Transverse colon (tissue), 4 donors: ENCODE results near the gene SRSF7. TPM values are rescaled to one million over a fixed set of nuclear protein-coding genes. Genes with fewer than 3 reads are reported as not detected.
A peak's percentile ranks its signal among the peaks of the same experiment; 100 is the strongest.
"Not testable (repeated sequence)": the region's sequence is repeated elsewhere in the genome, so short reads cannot be mapped to it uniquely, and the experiment has no call there.

ENCODE experiments used
- DNase-seq: peaks from one replicate; pipeline ENCODE4 v3.0.0-alpha.2; 2019
- H3K27ac ChIP-seq, 4 donors: fragments of 200-600 bp; sonication (generic); 2 replicates each; pipeline ENCODE4 v1.5.1; 2016 to 2018; ENCODE audit warnings: inconsistent platforms in 4 of 4
- H3K27me3 ChIP-seq: fragments of 200-600 bp; sonication (generic); 2 replicates; pipeline ENCODE4 v1.5.1; 2017; ENCODE audit warnings: inconsistent platforms
- H3K36me3 ChIP-seq, 4 donors: fragments of 200-600 bp; sonication (generic); 2 replicates each; pipeline ENCODE4 v1.5.1; 2017 to 2019; ENCODE audit warnings: inconsistent platforms in 4 of 4
- H3K4me1 ChIP-seq, 4 donors: fragments of 200-600 bp; sonication (generic); 2 replicates each; pipeline ENCODE4 v1.5.1; 2017 to 2020; ENCODE audit warnings: inconsistent platforms in 4 of 4
- H3K4me3 ChIP-seq, 4 donors: fragments of 200-600 bp; sonication (generic); 1 replicate in 1 of 4; 2 replicates in 3 of 4; pipeline versions ENCODE4 v1.5.1 to v1.6.1; 2017 to 2019; ENCODE audit warnings: inconsistent platforms in 4 of 4
- H3K9me3 ChIP-seq, 2 donors: fragments of 200-600 bp; sonication (generic); 2 replicates each; pipeline ENCODE4 v1.5.1; 2017 to 2019; ENCODE audit warnings: inconsistent platforms in 2 of 2
- EP300 ChIP-seq: sonication (generic); formaldehyde crosslinking; IDR thresholded peaks from one replicate; pipeline ENCODE4 v1.6.1; 2017; ENCODE audit warnings: antibody characterized with exemption, low read depth
- POLR2A ChIP-seq: fragments of 450-650 bp; IDR thresholded peaks from one replicate; pipeline ENCODE4 v1.6.1; 2016; ENCODE audit warnings: antibody characterized with exemption, mild to moderate bottlenecking, moderate library complexity
- POLR2AphosphoS5 ChIP-seq, 3 donors: sonication (generic); formaldehyde crosslinking; IDR thresholded peaks; one replicate each; pipeline ENCODE4 v1.6.1; 2016; ENCODE audit warnings: antibody characterized with exemption in 3 of 3
- WGBS, 2 donors: methylation state at CpG; one replicate each; pipeline ENCODE4 v1.1.5; 2018; ENCODE audit warnings: low coverage in 1 of 2; 5-methylcytosine and 5-hydroxymethylcytosine counted together
- in situ Hi-C, 4 donors: fragments of 200-750 bp; cut with MboI; loops; one replicate each; pipeline versions ENCODE4 v1.15.0 to v1.15.1; 2017; ENCODE audit warnings: low sequenced_read_pairs in 3 of 4, low pct_ligation_motif_present in 1 of 4, low pct_unique_long_range_greater_than_20kb in 1 of 4
- intact Hi-C: fragments of 100-400 bp; cut with DNase I; formaldehyde crosslinking; loops from one replicate; pipeline ENCODE4 v1.15.1; 2023; ENCODE audit warnings: low total_unique reads
- total RNA-seq, 4 donors: library from RNA; depleted of rRNA; stranded (reverse); fragments of >200 nt; gene quantifications; one replicate each; pipeline ENCODE4 v1.1.0, GENCODE V29; 2016
- TF ChIP-seq, protein P1 (sequence below), 5 experiments: fragments of 200-600 bp in 3 of 5; fragments of 450-650 bp in 2 of 5; sonication (generic) in 3 of 5; IDR thresholded peaks; 1 replicate in 2 of 5; 2 replicates in 3 of 5; pipeline ENCODE4 v1.5.1; 2016 to 2017; ENCODE audit warnings: antibody characterized with exemption in 5 of 5, inconsistent platforms in 3 of 5, mild to moderate bottlenecking in 2 of 5, moderate library complexity in 1 of 5

SRSF7 gene
- total RNA-seq, 4 donors from 2014 or later, result 75.6 to 153 (median 95.0) TPM

DNA sequence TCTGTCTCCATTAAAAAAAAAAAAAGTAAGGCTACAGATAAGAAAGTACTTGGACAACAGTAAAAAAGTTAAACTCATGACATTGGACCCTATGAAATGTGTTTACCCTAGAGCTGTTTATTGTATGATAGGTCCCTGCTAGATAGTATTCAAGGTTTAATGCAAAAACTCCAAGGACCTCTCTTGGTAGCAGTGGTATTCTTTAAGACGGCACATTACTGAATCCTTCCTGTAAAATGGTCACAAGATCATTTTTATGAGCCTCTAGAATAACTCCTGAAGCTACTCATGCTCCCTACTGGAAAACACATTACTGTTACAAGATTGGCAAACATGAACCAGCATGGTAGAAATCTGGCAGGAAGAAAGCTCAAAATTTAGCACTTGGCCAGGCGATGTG is 46.5 kb downstream of the SRSF7 start:
- H3K27ac ChIP-seq, result no peak overlapping the region
- H3K4me1 ChIP-seq, result peaks cover 6 to 26% (median 15%) of the 10 kb centered on the region in 4 donors

GRCh38 chr2:38703336-38703735 is 47.8 kb downstream of the SRSF7 start:
- H3K4me3 ChIP-seq, in situ Hi-C loops, DNase-seq, intact Hi-C loops, H3K36me3 ChIP-seq, H3K9me3 ChIP-seq, H3K27ac ChIP-seq, H3K27me3 ChIP-seq: not testable (repeated sequence)
- H3K4me1 ChIP-seq, result peaks cover 6 to 26% (median 15%) of the 10 kb centered on the region in 4 donors
- 92 to 98% methylated on average over 5 of the region's 5 CpGs for WGBS, 2 donors

More for the DNA sequence above, 46.5 kb downstream of the SRSF7 start:
- H3K4me3 ChIP-seq, result no peak overlapping the region
- intact Hi-C loops (no loop called here), in situ Hi-C loops (loop anchor here in 1 of 4 donors (5.0 kb wide), 1 partner anchor 112 kb away; no protein-coding TSS in a partner anchor)
- DNase-seq, result no peak
- peaks cover 0 to 5% (median 0%) of the 10 kb centered on the region in 4 donors for H3K36me3 ChIP-seq
- H3K27me3 ChIP-seq, result no peaks in the 10 kb centered on the region
- TF ChIP-seq, protein P1, sequence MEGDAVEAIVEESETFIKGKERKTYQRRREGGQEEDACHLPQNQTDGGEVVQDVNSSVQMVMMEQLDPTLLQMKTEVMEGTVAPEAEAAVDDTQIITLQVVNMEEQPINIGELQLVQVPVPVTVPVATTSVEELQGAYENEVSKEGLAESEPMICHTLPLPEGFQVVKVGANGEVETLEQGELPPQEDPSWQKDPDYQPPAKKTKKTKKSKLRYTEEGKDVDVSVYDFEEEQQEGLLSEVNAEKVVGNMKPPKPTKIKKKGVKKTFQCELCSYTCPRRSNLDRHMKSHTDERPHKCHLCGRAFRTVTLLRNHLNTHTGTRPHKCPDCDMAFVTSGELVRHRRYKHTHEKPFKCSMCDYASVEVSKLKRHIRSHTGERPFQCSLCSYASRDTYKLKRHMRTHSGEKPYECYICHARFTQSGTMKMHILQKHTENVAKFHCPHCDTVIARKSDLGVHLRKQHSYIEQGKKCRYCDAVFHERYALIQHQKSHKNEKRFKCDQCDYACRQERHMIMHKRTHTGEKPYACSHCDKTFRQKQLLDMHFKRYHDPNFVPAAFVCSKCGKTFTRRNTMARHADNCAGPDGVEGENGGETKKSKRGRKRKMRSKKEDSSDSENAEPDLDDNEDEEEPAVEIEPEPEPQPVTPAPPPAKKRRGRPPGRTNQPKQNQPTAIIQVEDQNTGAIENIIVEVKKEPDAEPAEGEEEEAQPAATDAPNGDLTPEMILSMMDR (IDR thresholded peaks at IDR 0.05), result no peak
- no peak for TF ChIP-seq EP300
- TF ChIP-seq POLR2AphosphoS5 (IDR thresholded peaks at IDR 0.05), result no peak
- no peaks in the 10 kb centered on the region for H3K9me3 ChIP-seq
- 63 to 71% methylated on average over 2 of the region's 2 CpGs for WGBS, 2 donors

DNA sequence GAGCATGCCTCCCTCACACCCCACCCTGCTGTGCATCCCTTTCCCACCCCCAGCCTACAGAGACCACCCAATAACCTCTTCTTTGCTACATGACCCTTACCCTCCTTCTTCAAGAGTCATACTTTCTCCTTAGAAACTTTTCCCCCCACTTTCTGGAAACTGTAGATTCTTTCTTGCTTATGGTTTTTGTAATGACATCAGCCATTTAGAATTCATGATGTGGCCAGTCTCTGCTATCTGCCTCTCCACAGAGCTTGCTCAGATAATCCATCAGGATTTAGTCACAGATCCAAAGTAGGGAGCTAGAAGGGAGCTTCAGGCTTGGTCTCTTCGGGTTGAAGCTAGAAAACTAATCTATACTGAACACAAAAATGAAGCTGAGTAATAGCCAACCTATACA is 48.7 kb downstream of the SRSF7 start:
- Histone ChIP-seq H3K4me3 (no peak overlapping the region), H3K27ac (peak overlapping the region in 2 of 4 donors; percentile 12 to 20), H3K9me3 (no peaks in the 10 kb centered on the region), H3K27me3 (no peaks in the 10 kb centered on the region), H3K4me1 (peaks cover 6 to 26% (median 15%) of the 10 kb centered on the region in 4 donors), H3K36me3 (peaks cover 0 to 1% (median 0%) of the 10 kb centered on the region in 4 donors)
- TF ChIP-seq, protein P1 (IDR thresholded peaks at IDR 0.05), result no peak
- TF ChIP-seq POLR2A, result no peak
- no peak for TF ChIP-seq EP300
- no peak for TF ChIP-seq POLR2AphosphoS5 (IDR thresholded peaks at IDR 0.05)
- intact Hi-C loops (no loop called here), in situ Hi-C loops (no loop called here)
- DNase-seq, result no peak
- WGBS, 2 donors, result 56 to 67% methylated on average over 1 of the region's 1 CpG

GRCh38 chr2:38701542-38701941 is 49.6 kb downstream of the SRSF7 start:
- TF ChIP-seq POLR2AphosphoS5 (IDR thresholded peaks at IDR 0.05), result no peak
- TF ChIP-seq EP300, result no peak
- TF ChIP-seq POLR2A, result no peak
- TF ChIP-seq, protein P1 (IDR thresholded peaks at IDR 0.05), result no peak
- DNase-seq, result no peak
- H3K4me1 ChIP-seq, result peaks cover 6 to 26% (median 15%) of the 10 kb centered on the region in 4 donors
- H3K27ac ChIP-seq, result peak overlapping the region in 3 of 4 donors; percentile 17 to 43 (median 20)
- H3K9me3 ChIP-seq, result no peaks in the 10 kb centered on the region
- intact Hi-C loops, result no loop called here
- no peaks in the 10 kb centered on the region for H3K36me3 ChIP-seq
- H3K27me3 ChIP-seq, result no peaks in the 10 kb centered on the region
- WGBS, 2 donors, result 55% methylated on average over 4 of the region's 4 CpGs
- H3K4me3 ChIP-seq, result no peak overlapping the region
- in situ Hi-C loops, result no loop called here

DNA sequence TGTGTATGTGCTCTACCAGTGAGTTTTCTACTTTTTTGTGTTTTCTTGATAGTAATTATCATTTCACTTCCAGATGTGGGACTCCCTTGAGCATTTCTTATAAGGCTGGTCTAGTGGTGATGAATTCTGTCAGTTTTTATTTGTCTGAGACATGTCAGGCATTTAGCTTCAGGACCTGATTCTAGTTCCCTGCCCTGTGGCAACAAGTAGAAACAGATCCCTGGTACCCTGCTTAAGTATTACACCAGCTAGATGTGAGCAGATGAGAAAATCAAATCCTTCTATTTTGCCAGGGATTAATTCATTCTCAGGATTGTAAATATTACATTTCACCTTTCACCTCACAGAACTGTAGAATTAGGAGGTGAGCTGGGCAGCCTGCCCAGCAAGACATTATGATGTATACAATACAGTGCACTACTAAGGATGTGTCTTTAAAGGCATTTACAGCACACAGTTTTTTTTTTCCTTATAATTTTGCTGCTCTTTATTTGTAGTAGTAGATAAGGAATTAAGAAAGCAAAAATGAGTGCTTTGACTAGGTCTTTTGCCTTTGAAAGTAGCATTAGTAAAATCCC is 50.2 kb downstream of the SRSF7 start:
- H3K36me3 ChIP-seq, result peaks cover 0 to under 1% (median 0%) of the 10 kb centered on the region in 4 donors
- no peaks in the 10 kb centered on the region for H3K27me3 ChIP-seq
- peaks cover 6 to 26% (median 15%) of the 10 kb centered on the region in 4 donors for H3K4me1 ChIP-seq
- intact Hi-C loops, result no loop called here
- DNase-seq, result no peak
- H3K4me3 ChIP-seq, result no peak overlapping the region
- TF ChIP-seq EP300 (no peak), POLR2AphosphoS5 (IDR thresholded peaks at IDR 0.05) (no peak), POLR2A (no peak)
- TF ChIP-seq, protein P1 (IDR thresholded peaks at IDR 0.05), result no peak
- in situ Hi-C loops, result no loop called here
- peak overlapping the region; percentile 13 to 43 (median 18) for H3K27ac ChIP-seq
- no peaks in the 10 kb centered on the region for H3K9me3 ChIP-seq
